ENCODE measurements around the gene C1RL. TPM values are rescaled to one million over a fixed set of nuclear protein-coding genes. Genes with fewer than 3 reads are reported as not detected.

Gene C1RL
- total and polyA plus RNA-seq, 2 of the 4 experiments (the other 2 are of a cell fraction): 9.1 to 12.3 TPM

- peak; percentile 98 for TF ChIP-seq SMC3 (IDR thresholded peaks at IDR 0.05; ENCODE audit: low read depth, low read length)
- TF ChIP-seq CTCF (conservative IDR thresholded peaks at IDR 0.05; ENCODE audit: low read depth, low read length): peak; percentile 99
- no peak for TF ChIP-seq RFX5 (IDR thresholded peaks at IDR 0.05; ENCODE audit: low read depth, low read length)
- TF ChIP-seq CEBPB (IDR thresholded peaks at IDR 0.05; ENCODE audit: low read depth, low read length): peak; percentile 97
Measured at GRCh38 chr12:7060353-7060954, 48.6 kb downstream of the C1RL start, which contains the start of gene C1S (continued).

Data from IMR-90 (cell line).